Activated T-cell treated with anti-CD3 and anti-CD28 coated beads, Interleukin-2, amount 50 U/mL, for 72 hours (primary cell): ENCODE data around the gene TESK1. TPM values are rescaled to one million over a fixed set of nuclear protein-coding genes. Genes with fewer than 3 reads are reported as not detected.
A peak's percentile ranks its signal among the peaks of the same experiment; 100 is the strongest.
"Not testable (repeated sequence)": the region's sequence is repeated elsewhere in the genome, so short reads cannot be mapped to it uniquely, and the experiment has no call there.

Experiments
- ATAC-seq, 2 donors: fragments of 150-1000 bp; cut with Tn5 transposase; replicated peaks in 1 of 2; 2 replicates each; pipeline ENCODE4 v1.10.0; 2021; ENCODE audit warnings: moderate library complexity in 2 of 2, mild to moderate bottlenecking in 1 of 2
- DNase-seq, 2 donors: peaks; one replicate each; pipeline ENCODE4 v3.0.0; 2021 to 2022; ENCODE audit warnings: mixed read lengths in 1 of 2
- H3K27ac Mint-ChIP-seq: one replicate; pipeline ENCODE4 v1.8.0; 2022; ENCODE audit warnings: mild to moderate bottlenecking, moderate library complexity, mixed read lengths
- H3K27me3 Mint-ChIP-seq: one replicate; pipeline ENCODE4 v1.8.0; 2022; ENCODE audit warnings: low read depth, mixed read lengths
- H3K36me3 Mint-ChIP-seq, 2 donors: one replicate each; pipeline ENCODE4 v1.8.0; 2022; ENCODE audit warnings: mixed read lengths in 2 of 2, mild to moderate bottlenecking in 1 of 2; ENCODE audit not compliant: insufficient read depth in 2 of 2
- H3K4me1 Mint-ChIP-seq: one replicate; pipeline ENCODE4 v1.8.0; 2022; ENCODE audit warnings: low read depth, mixed read lengths
- H3K4me3 Mint-ChIP-seq, 2 donors: one replicate each; pipeline ENCODE4 v1.8.0; 2022; ENCODE audit warnings: mild to moderate bottlenecking in 2 of 2, mixed read lengths in 2 of 2, moderate library complexity in 2 of 2
- H3K9me3 Mint-ChIP-seq, 2 donors: one replicate each; pipeline ENCODE4 v1.8.0; 2022; ENCODE audit warnings: mixed read lengths in 2 of 2
- total RNA-seq, 2 donors: library from RNA; stranded (reverse); gene quantifications; one replicate each; pipeline ENCODE4 v1.2.3, GENCODE V29; 2022

Gene TESK1
- total RNA-seq, 2 donors from 2014 or later = 39.9 to 45.5 TPM

- H3K4me3 Mint-ChIP-seq = no peak overlapping the region
- no peaks in the 10 kb centered on the region for H3K9me3 Mint-ChIP-seq
- no peaks in the 10 kb centered on the region for H3K36me3 Mint-ChIP-seq
- H3K27ac Mint-ChIP-seq = peak overlapping the region; percentile 87
- peaks cover 29% of the 10 kb centered on the region for H3K4me1 Mint-ChIP-seq
- no peaks in the 10 kb centered on the region for H3K27me3 Mint-ChIP-seq
- ATAC-seq = peak; percentile 74 to 76
- DNase-seq = peak; percentile 64 to 66
Measured at GRCh38 chr9:35611230-35611797, 6.3 kb downstream of the TESK1 start.

- H3K27me3 Mint-ChIP-seq, H3K4me3 Mint-ChIP-seq, H3K36me3 Mint-ChIP-seq, H3K9me3 Mint-ChIP-seq, ATAC-seq, H3K27ac Mint-ChIP-seq, DNase-seq: not testable (repeated sequence)
- peaks cover 31% of the 10 kb centered on the region for H3K4me1 Mint-ChIP-seq
Measured at GRCh38 chr9:35612066-35612465, 7.0 kb downstream of the TESK1 start.

- Mint-ChIP-seq H3K4me3 (no peak overlapping the region), H3K9me3 (no peaks in the 10 kb centered on the region), H3K27ac (no peak overlapping the region), H3K27me3 (no peaks in the 10 kb centered on the region), H3K36me3 (no peaks in the 10 kb centered on the region), H3K4me1 (peaks cover 32% of the 10 kb centered on the region)
- ATAC-seq (no peak), DNase-seq (no peak)
Measured at GRCh38 chr9:35612843-35613242, 7.8 kb downstream of the TESK1 start.

GRCh38 chr9:35615981-35616680, 11.1 kb downstream of the TESK1 start:
- H3K27me3 Mint-ChIP-seq = no peaks in the 10 kb centered on the region
- no peak for ATAC-seq
- H3K27ac Mint-ChIP-seq = no peak overlapping the region
- no peaks in the 10 kb centered on the region for H3K36me3 Mint-ChIP-seq
- H3K4me3 Mint-ChIP-seq = peak overlapping the region; percentile 90 to 93
- DNase-seq = no peak
- peaks cover 52% of the 10 kb centered on the region for H3K4me1 Mint-ChIP-seq
- no peaks in the 10 kb centered on the region for H3K9me3 Mint-ChIP-seq

GRCh38 chr9:35616681-35617459, 11.8 kb downstream of the TESK1 start:
- peak; percentile 73 to 76 for ATAC-seq
- peak overlapping the region; percentile 92 for H3K27ac Mint-ChIP-seq
- peaks cover 46% of the 10 kb centered on the region for H3K4me1 Mint-ChIP-seq
- peak; percentile 80 for DNase-seq
- H3K27me3 Mint-ChIP-seq = no peaks in the 10 kb centered on the region
- no peaks in the 10 kb centered on the region for H3K36me3 Mint-ChIP-seq
- H3K4me3 Mint-ChIP-seq = peak overlapping the region; percentile 90 to 93
- no peaks in the 10 kb centered on the region for H3K9me3 Mint-ChIP-seq

- ATAC-seq = no peak
- H3K9me3 Mint-ChIP-seq = no peaks in the 10 kb centered on the region
- H3K4me3 Mint-ChIP-seq = peak overlapping the region; percentile 90 to 93
- H3K36me3 Mint-ChIP-seq = no peaks in the 10 kb centered on the region
- H3K27me3 Mint-ChIP-seq = no peaks in the 10 kb centered on the region
- H3K27ac Mint-ChIP-seq = peak overlapping the region; percentile 92
- peaks cover 46% of the 10 kb centered on the region for H3K4me1 Mint-ChIP-seq
- DNase-seq = no peak
Measured at GRCh38 chr9:35617548-35617947, 12.5 kb downstream of the TESK1 start.

- no peak for DNase-seq
- ATAC-seq = no peak
- Mint-ChIP-seq H3K9me3 (no peaks in the 10 kb centered on the region), H3K4me1 (peaks cover 46% of the 10 kb centered on the region), H3K36me3 (no peaks in the 10 kb centered on the region), H3K27ac (peak within 1 kb of the TSS; percentile 92), H3K4me3 (peak within 1 kb of the TSS; percentile 90 to 93), H3K27me3 (no peaks in the 10 kb centered on the region)
Measured at GRCh38 chr9:35618325-35618727, 13.3 kb downstream of the TESK1 start, which contains the start of gene CD72. Gene CD72 (minus strand): TSS chr9:35618413. CDS start chr9:35618303, 110 bp downstream.

- Mint-ChIP-seq H3K27me3 (no peaks in the 10 kb centered on the region), H3K36me3 (no peaks in the 10 kb centered on the region), H3K4me1 (peaks cover 46% of the 10 kb centered on the region), H3K9me3 (no peaks in the 10 kb centered on the region), H3K27ac (peak overlapping the region; percentile 25), H3K4me3 (peak overlapping the region; percentile 28 to 90)
- peak; percentile 38 to 50 for DNase-seq
- ATAC-seq = peak; percentile 65 to 69
Measured at GRCh38 chr9:35618854-35619799, 14.1 kb downstream of the TESK1 start.

GRCh38 chr9:35619800-35620158, 14.7 kb downstream of the TESK1 start:
- Mint-ChIP-seq H3K27ac (no peak overlapping the region), H3K9me3 (no peaks in the 10 kb centered on the region), H3K36me3 (no peaks in the 10 kb centered on the region), H3K4me3 (peak overlapping the region; percentile 28 to 90), H3K27me3 (no peaks in the 10 kb centered on the region), H3K4me1 (peaks cover 46% of the 10 kb centered on the region)
- DNase-seq (peak in 1 of 2 donors; percentile 31), ATAC-seq (peak; percentile 61 to 70)

- Mint-ChIP-seq H3K9me3 (no peaks in the 10 kb centered on the region), H3K27ac (no peak overlapping the region), H3K36me3 (no peaks in the 10 kb centered on the region), H3K4me1 (no peaks in the 10 kb centered on the region), H3K27me3 (no peaks in the 10 kb centered on the region), H3K4me3 (no peak overlapping the region)
- DNase-seq (no peak), ATAC-seq (no peak)
Measured at GRCh38 chr9:35627575-35627974, 22.5 kb downstream of the TESK1 start.

GRCh38 chr9:35628389-35628991, 23.4 kb downstream of the TESK1 start:
- no peak for ATAC-seq
- no peak for DNase-seq
- no peaks in the 10 kb centered on the region for H3K27me3 Mint-ChIP-seq
- H3K4me3 Mint-ChIP-seq = no peak overlapping the region
- H3K9me3 Mint-ChIP-seq = no peaks in the 10 kb centered on the region
- no peak overlapping the region for H3K27ac Mint-ChIP-seq
- H3K4me1 Mint-ChIP-seq = no peaks in the 10 kb centered on the region
- no peaks in the 10 kb centered on the region for H3K36me3 Mint-ChIP-seq

- no peaks in the 10 kb centered on the region for H3K27me3 Mint-ChIP-seq
- DNase-seq (no peak), ATAC-seq (no peak)
- H3K4me3 Mint-ChIP-seq = no peak overlapping the region
- H3K9me3 Mint-ChIP-seq = no peaks in the 10 kb centered on the region
- no peak overlapping the region for H3K27ac Mint-ChIP-seq
- H3K4me1 Mint-ChIP-seq = no peaks in the 10 kb centered on the region
- H3K36me3 Mint-ChIP-seq = no peaks in the 10 kb centered on the region
Measured at GRCh38 chr9:35629597-35629996, 24.5 kb downstream of the TESK1 start.
